Skin epidermis (tissue), 12 donors: ENCODE measurements around the gene LTF.

Source experiments
- H3K27ac ChIP-seq, 21 experiments: fragments of 200-600 bp; sonication (generic) in 11 of 21; one replicate each; pipeline ENCODE4 v1.5.0; 2020; ENCODE audit warnings: mild to moderate bottlenecking in 3 of 21, inconsistent platforms in 2 of 21, moderate library complexity in 2 of 21
- H3K4me3 ChIP-seq, 7 experiments: fragments of 200-600 bp; sonication (generic) in 2 of 7; one replicate each; pipeline ENCODE4 v1.5.0; 2020; ENCODE audit warnings: inconsistent platforms in 2 of 7, mild to moderate bottlenecking in 2 of 7, moderate library complexity in 1 of 7

Gene LTF

DNA sequence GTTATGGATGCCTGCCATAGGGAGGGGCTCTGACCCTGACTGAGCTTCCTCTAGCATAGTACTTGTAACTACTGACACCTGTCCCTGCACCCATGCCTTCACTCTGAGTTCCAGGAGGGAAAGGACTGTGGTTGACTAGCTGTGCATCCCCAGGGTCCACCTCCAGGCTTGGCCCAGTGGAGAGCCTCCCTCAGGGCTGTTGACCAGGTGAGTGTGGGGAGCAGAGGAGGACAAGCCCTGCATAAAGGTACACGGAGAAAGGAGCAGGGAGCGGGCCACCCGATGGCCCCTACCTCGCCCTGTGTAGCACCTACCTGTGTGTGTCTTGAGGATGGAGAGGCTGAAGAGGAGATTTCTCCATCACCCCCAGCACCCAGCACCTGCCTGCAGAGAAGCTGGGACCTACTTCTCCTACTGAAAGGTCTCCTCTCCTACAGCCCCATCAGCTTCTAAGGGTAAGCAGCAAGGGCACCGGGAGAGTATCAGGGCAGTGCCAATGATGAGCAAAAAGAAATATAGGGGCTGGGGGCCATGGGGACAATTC lies 6.7 kb upstream of the LTF start:
- H3K4me3 ChIP-seq: no peak overlapping the region
- no peak overlapping the region for H3K27ac ChIP-seq

DNA sequence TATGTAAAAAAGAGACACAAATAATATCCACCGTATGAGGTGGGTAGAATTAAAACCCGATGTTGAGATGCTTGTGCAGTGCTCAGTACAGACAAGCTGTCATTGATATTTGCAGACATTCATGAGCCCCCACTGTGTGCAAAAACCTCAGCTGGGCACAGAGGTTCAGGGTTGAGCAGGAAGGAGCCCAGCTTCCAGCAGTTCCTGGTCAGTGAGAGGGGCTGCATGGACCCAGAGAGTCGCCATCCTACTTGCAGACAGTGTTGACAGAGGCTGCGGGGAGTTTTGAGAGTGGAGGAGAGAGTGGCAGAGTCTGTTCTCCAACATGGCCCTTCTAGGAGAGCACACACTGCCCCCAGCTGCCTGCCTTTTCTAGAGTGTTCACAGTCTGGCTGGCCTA lies 6.1 kb upstream of the LTF start:
- H3K27ac ChIP-seq: no peak overlapping the region
- no peak overlapping the region for H3K4me3 ChIP-seq

DNA sequence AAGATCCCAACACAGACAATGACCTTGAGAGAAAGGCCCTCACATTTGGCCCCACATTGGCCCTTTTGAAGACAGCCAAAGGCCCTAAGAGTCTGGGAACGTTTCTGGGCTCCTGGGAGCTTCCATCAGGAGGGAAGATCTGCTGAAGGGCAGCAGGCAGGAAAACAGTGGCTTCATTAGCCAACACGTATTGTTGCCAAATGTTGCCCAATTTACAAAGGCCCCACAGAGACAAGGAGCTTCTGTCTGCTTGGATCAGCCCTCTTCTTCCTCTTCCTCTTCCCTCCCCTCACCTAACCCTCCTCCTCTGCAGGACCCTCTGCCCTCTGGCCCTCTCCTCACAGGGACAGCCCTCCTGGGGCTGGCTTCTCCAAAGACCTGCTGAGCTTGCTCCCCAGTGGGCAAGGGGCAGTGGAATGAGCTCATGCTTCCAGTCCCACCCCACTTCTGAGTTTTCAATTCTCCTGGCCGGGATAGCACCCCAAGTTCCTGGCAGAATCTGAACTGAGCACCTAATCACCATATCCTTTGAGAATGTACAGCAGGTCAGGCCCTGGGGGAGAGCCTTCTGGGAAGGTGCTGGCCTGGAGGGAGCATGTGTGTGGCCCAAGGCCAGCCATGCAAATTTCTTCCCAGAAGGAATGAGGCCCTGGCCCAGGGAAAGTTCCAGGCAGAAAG lies 5.1 kb upstream of the LTF start:
- peak overlapping the region in 2 of 21 experiments; percentile 9 to 12 for H3K27ac ChIP-seq

DNA sequence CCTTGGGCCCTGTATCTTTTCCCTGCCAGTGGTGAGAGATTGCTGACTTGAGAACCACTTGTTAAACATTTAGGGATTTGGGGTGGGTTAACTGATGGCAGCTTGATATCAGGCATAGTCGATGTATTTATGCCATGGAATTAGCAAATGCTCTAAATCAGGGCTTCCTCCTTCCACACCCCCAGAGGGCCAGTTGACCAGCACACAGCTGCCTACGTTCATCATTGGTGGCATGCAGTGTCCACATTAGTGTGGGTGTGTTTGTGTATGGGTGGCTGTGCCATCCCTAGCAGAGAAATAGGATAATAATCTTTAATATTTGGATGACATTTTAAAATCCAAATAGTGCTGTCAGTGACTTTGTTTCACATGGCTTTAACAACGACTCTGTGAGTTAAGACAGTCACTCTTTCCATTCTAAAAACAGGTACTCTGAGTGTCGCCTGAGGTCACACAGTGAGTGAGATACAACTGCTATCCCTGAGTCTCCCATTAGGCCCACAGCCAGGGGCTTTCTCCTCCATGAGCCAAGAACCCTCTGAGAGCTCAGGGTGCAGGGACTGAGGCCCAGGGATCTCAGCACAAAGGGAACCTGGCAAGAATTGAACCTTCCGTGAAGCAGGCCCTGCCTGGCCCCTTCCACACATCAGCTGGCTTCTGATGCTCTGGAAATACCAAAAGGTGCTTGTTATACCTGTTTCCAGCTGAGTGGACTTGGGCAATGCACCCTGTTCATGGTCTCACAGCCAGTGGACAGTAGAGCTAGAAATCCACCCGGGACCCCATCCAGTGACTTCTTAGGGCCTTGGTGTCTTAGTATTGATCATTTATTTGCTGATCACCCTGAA lies 4.3 kb upstream of the LTF start:
- Histone ChIP-seq H3K27ac (peak overlapping the region in 2 of 21 experiments; percentile 9 to 12), H3K4me3 (no peak overlapping the region)

More for the DNA sequence above, 5.1 kb upstream of the LTF start:
- no peak overlapping the region for H3K4me3 ChIP-seq

DNA sequence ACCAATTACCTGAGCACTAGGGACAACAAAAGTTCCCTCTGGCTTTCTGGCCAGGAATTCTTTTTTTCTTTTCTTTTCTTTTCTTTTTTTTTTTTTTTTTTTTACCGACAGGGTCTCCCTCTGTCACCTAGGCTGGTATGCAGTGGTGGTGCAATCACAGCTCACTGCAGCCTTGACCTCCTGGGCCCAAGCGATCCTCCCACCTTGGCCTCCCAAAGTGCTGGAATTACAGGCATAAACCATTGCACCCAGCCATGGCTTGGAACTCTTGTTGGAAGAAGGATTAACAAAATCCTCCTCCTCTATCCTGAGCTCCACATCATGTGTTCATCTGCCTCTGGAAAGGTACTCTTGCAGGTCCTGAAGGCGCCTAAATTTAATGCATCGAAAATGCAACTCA lies 2.9 kb upstream of the LTF start:
- H3K27ac ChIP-seq: no peak overlapping the region

DNA sequence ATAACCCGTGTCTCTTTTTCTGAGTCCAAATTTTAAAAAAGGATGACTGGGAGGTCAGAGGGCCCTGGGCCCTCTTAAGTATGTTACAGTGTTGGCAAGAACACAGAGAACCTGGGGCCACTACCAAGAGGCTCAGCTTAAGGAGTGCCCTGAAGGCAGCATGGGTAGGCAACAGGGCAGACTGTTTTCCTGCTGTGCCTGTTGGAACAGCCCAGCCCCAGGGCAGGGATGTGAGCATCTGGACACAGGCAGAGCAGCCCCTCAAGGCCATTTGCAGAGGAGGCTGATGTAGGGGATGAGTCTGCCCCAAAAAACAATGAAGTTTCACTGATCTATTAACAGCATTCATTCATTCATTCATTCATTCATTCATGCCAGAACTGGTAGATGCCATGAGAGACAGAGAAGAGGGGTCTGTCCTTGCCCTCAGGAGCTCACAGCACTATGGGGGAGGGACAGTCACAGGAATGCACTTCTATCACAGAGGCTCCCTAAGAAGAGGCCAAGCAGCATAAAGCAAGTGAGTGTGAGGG lies 2.2 kb upstream of the LTF start:
- Histone ChIP-seq H3K4me3 (no peak overlapping the region), H3K27ac (no peak overlapping the region)

More for the DNA sequence above, 2.9 kb upstream of the LTF start:
- H3K4me3 ChIP-seq: no peak overlapping the region

DNA sequence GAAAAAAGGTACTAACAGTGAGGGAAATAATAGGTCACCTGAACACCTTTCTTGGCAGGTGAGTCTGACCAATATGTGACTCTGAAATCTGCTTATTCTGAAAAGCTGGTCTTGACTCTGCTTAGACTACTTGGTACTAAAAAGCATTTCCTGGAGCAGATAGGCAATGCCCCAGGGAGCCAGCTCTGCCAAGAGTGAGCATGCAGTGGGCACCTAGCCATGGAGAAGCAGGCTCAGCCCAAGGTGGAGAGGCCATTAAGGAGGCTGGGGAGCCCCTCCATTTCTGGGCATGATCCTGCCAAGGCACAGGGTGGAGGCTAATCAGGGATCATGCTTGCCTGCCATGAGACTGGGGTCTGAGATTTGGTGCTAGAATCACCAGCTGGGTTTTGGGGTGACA lies 1.6 kb upstream of the LTF start:
- Histone ChIP-seq H3K4me3 (no peak overlapping the region), H3K27ac (no peak overlapping the region)

DNA sequence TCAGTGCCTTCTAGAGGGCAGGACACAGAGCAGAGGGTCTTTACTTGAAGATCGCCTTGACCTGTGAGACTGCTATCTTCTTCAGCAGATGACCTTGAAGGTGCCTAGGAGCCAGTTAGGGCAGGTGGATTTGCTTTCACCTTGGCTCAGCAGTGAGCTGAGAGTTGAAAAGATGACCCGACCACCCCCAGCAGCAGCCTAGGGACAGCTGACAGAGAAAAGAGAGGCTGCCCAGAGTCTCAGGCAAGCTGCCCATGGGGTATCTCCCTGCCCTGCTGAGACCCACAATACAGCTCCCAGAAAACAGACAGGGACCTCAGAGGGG lies 453 bp upstream of the LTF start:
- H3K27ac ChIP-seq: no peak overlapping the region
- H3K4me3 ChIP-seq: no peak overlapping the region

DNA sequence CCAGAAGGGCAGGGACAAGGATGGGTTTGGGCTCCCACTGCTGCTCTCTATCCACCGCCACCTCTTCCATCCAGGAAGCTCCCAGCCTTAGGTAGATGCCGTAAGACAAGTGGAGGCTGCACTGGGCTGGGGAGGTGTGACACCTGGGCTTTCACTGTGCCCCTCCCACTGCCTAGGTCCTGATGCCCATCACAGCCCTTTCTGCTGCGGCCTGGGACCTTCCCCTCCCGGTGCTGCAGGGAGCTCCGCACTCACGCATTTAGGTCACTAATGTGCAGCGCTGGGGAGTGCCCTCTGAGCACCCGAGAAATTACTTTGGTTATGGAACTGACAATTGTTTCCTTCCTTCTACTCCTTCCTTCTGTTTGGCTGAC lies 850 bp downstream of the LTF start:
- Histone ChIP-seq H3K27ac (no peak overlapping the region), H3K4me3 (no peak overlapping the region)

DNA sequence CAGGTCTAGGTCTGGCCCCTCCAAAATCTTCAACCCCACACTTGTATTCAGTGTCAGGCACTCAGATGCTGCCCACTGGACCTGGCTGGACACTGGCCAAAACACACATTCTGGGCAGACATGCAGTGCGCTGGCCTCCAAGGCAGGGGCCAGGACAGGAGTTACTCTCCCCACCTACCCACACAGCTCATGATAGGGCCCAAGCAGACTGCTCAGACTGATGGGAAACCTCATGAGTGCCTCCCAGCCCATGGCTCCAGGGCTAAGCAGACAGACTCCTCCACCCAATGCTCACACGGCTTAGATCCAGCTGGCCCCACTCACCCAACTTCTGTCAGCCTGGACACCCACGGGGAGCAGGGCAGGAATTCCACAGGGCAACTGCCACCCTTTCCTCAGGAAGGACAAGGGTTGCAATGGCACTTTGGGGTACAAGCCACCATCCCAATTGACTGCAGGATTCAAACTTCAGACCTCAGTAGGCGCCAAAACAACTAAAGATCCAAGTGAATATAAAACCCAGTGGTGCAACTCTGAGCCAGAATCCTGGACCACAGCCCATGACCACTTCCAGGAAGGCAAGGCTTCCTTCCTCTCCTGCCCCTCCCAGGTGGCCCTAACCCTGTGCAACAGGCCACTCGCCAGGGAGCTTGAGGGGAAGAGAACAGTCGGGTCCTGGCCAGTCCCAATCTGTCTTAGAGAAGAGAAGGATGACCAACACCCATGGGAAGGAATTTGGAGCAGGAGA lies 1.4 kb downstream of the LTF start:
- H3K4me3 ChIP-seq: no peak overlapping the region
- H3K27ac ChIP-seq: peak overlapping the region in 1 of 21 experiments; percentile 16

DNA sequence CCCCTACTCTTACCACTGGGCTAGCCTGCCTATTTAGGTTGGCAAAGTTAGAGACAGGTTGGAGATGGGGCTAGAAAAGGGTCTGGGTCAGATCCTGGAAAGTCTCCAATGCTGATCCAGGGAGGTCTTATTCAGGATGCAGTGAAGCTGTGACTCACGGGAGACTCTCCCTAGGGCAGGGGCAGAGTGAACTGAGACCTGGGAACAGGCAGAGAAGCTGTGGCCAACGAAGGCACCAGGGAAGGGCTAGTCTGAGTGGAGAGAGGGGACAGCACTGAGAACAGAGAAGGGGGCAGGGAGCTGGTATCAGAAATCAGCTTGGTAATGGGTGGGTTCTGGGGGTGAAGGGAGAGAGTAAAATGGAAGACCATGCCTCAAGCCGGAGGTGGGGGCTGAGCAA lies 2.2 kb downstream of the LTF start:
- H3K27ac ChIP-seq: peak overlapping the region in 1 of 21 experiments; percentile 16
- no peak overlapping the region for H3K4me3 ChIP-seq

DNA sequence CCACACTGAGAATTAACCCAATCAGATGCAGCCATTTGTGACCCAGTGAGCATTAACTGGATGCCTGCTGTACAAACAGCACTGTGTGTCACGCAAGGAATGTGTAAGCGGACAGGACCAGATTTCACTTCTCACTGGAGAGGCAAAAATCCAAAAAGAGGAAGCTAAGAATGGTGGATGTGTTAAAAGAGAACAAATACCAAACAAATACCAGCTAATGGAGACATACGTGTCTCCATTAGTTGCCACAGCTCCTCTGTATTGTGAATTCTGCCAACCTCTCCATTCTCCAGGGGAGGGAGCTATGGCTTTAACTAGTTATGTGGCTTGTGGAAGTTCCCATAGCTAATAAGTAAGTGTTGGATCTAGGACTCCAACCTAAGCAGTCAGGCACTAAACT lies 2.6 kb downstream of the LTF start:
- no peak overlapping the region for H3K27ac ChIP-seq

DNA sequence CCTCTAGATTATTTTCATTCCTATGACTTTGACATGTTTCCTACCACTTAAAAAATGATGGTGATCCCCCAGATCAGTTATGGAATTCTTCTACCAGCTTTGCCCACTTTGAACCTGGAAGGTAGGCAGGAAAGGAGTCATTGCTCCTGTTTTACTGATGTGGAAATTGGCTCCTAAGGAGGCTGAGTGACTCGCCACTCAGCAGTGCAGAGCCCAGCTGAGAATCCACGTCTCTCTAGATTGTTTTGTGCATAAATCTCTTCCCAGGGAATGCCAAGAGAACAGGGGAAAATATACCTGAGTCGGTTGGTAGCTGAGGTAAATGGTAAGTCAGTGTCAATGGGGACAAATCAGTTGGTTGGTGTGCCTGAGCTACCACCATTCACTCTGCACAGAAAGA lies 4.7 kb downstream of the LTF start:
- H3K27ac ChIP-seq: no peak overlapping the region

More for the DNA sequence above, 2.6 kb downstream of the LTF start:
- no peak overlapping the region for H3K4me3 ChIP-seq

DNA sequence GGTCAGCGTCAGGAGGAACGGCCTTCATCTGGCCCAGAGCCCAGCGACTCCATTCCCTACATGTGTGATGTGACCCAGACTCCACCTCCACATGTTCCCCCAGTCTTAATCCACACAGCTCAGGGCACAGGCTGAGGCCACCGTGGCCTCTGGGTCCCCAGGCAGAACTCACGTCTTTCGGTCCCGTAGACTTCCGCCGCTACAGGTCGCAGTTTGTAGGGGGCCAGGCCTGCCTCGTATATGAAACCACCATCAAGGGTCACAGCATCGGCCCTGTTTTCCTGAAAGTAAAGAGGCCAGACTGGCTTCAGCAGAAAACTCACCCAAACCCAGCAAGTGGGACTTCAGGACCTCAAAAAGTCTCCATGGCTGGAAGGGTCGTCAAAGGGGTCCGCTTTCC lies 8.6 kb downstream of the LTF start:
- Histone ChIP-seq H3K27ac (no peak overlapping the region), H3K4me3 (no peak overlapping the region)

More for the DNA sequence above, 4.7 kb downstream of the LTF start:
- H3K4me3 ChIP-seq: no peak overlapping the region

DNA sequence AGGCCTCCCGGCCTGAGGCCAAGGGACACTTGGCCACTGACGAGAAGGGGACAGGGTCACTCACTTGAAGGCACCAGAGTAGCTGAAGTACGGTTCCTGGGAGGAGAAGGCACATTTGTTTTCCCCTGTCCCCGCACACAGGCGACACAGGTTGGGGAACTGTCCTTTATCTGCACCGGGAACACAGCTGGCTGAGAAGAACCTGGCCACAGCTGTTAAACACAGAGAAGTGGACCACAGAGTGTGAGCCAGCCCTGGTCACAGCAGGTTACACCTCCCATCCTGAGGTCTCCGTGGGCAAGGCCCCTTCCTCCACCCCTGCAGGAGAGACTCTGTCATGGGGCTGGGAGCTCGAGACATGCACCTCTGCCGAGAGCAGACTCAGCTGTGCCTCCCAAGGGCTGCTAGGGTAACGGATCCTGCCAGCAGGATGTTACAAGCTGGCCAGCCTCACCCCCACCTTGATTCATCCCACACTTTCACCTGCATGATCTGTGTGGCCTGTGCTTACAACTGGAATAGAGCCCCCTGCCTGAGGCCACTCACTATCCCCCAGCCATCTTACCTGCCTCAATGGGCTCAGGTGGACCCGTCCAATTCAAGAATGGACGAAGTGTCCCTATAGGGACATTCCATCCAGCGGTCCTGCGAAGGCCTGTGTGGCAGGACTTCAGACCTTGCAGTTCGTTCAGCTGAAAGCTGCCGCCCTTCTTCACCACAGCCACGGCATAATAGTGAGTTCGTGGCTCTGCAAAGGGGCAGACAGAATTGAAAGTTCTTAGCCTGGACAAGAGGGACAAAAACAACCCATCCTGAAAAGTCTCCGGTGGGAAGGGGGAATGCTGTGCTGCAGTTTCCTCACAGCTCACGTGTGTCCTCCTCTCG lies 9.2 kb downstream of the LTF start:
- Histone ChIP-seq H3K4me3 (no peak overlapping the region), H3K27ac (no peak overlapping the region)

DNA sequence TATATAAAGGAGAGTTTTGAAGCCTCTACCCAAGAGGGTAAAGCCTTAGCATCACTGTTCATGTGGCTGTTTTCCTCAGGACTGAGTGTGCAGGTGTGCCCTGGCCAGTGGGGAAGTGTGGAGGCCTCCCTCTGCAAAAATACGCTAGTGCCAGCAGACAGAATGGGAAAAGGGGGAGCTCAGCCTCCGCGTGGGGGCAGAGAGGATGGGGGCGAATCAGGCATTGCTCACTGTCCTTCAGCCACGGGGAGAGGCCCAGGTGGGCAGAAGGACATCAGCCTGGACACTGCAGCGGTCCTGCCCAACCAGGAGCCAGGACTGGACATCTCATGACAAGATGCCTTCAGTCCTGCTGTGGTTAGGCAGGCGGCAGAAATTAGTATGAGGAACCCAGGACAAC lies 10.1 kb downstream of the LTF start:
- no peak overlapping the region for H3K4me3 ChIP-seq
- H3K27ac ChIP-seq: no peak overlapping the region

DNA sequence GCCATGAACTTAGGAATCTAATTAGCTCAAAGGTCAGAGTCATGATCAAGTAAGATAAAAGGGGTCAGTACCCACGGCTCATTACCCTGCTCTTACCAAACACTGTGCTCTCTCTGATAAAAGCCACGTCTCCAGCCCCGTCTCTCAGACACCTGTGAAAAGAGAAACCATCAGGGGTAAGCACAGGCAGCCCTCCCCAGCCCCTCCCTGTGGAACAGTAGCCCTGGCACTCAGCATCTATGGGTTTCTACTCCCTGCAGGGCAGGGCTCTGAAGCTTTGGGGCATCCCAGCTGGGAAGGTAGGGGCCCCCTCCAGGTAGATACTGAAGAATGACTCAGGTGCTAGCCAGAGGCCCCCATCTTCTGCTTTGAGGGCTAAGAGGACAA lies 10.5 kb downstream of the LTF start:
- Histone ChIP-seq H3K4me3 (no peak overlapping the region), H3K27ac (no peak overlapping the region)

DNA sequence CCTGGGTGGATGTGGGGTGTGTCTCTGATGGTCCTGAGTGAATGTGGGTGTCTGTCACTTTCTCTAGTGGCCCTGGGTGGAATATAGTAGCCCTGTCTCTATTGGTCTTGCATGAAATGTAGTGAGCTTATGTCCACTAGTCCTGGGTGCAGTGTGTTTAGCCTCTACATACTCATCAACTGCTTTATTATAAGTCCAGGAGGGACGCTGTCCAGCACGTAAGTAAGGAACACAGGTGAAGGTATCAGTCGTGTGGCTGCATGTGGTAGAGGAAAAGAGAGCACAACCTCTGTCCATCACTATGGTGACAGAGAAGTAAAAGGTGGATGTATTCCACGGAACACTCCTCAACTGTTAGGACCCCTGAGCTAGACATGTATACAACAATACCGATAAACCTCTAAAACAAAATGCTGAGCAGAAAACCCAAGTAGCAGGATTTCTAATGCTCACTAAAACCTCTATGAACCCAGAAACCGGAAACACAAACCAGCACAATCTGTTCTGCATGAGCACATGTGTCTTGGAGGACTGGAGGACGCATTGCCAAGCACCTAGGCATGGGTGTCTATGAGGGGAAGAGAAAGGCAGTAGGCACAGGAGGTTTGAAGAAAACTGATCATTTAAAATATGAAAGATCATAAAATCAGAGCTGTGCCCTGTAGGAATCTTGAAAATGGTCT lies 11.0 kb downstream of the LTF start:
- Histone ChIP-seq H3K27ac (no peak overlapping the region), H3K4me3 (no peak overlapping the region)
